Glutamatergic neuron (in vitro differentiated cells): ENCODE measurements around the gene SYNM. TPM values are rescaled to one million over a fixed set of nuclear protein-coding genes. Genes with fewer than 3 reads are reported as not detected.

ENCODE experiments used
- DNase-seq: peaks from one replicate; pipeline ENCODE4 v3.0.0; 2022
- H3K27ac Mint-ChIP-seq: one replicate; pipeline ENCODE4 v1.8.0; 2020; ENCODE audit warnings: mild to moderate bottlenecking, mixed read lengths, inconsistent platforms; ENCODE audit not compliant: unreplicated experiment
- H3K27me3 Mint-ChIP-seq: one replicate; pipeline ENCODE4 v1.8.0; 2020; ENCODE audit warnings: mild to moderate bottlenecking, moderate library complexity, mixed read lengths, inconsistent platforms; ENCODE audit not compliant: unreplicated experiment
- H3K36me3 Mint-ChIP-seq: one replicate; pipeline ENCODE4 v1.8.0; 2020; ENCODE audit warnings: mild to moderate bottlenecking, mixed read lengths, inconsistent platforms; ENCODE audit not compliant: unreplicated experiment
- H3K4me1 Mint-ChIP-seq: one replicate; pipeline ENCODE4 v1.8.0; 2020; ENCODE audit warnings: mild to moderate bottlenecking, low read depth, mixed read lengths, inconsistent platforms; ENCODE audit not compliant: unreplicated experiment
- H3K4me3 Mint-ChIP-seq: one replicate; pipeline ENCODE4 v1.8.0; 2020; ENCODE audit warnings: mild to moderate bottlenecking, mixed read lengths, inconsistent platforms; ENCODE audit not compliant: unreplicated experiment
- H3K9me3 Mint-ChIP-seq: one replicate; pipeline ENCODE4 v1.8.0; 2020; ENCODE audit warnings: mild to moderate bottlenecking, moderate library complexity, mixed read lengths, inconsistent platforms; ENCODE audit not compliant: unreplicated experiment
- total RNA-seq: library from RNA; stranded (reverse); fragmentation: NEBNext Ultra II Directional; extraction: Animal tissue kit (Norgen Biotek cat#: 25700); gene quantifications from one replicate; pipeline ENCODE4 v1.2.1, GENCODE V29; 2021; ENCODE audit not compliant: unreplicated experiment
- TF ChIP-seq, protein P1 (sequence below): fragments of 200-600 bp; sonication (generic); IDR thresholded peaks from one replicate; pipeline ENCODE4 v1.5.0; 2021; ENCODE audit not compliant: partially characterized antibody, unreplicated experiment

SYNM gene
- total RNA-seq, 1 donor from 2014 or later = 4.8 TPM

DNA sequence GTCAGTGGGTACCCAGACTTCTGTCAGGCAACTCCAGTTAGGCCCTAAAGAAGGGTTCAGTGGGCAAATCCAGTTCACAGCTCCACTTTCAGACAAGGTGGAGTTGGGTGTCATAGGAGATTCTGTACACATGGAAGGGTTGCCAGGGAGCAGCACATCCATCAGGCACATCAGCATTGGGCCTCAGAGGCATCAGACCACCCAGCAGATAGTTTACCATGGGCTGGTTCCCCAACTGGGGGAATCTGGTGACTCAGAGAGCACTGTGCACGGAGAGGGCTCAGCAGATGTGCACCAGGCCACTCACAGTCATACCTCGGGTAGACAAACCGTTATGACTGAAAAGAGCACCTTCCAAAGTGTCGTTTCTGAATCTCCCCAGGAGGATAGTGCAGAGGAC is 27.2 kb downstream of the SYNM start:
- DNase-seq = no peak
- no peak overlapping the region for H3K27ac Mint-ChIP-seq
- peaks cover 15% of the 10 kb centered on the region for H3K36me3 Mint-ChIP-seq
- H3K9me3 Mint-ChIP-seq = peaks cover 9% of the 10 kb centered on the region
- peaks cover 8% of the 10 kb centered on the region for H3K27me3 Mint-ChIP-seq
- H3K4me1 Mint-ChIP-seq = peaks cover 16% of the 10 kb centered on the region
- TF ChIP-seq, protein P1, sequence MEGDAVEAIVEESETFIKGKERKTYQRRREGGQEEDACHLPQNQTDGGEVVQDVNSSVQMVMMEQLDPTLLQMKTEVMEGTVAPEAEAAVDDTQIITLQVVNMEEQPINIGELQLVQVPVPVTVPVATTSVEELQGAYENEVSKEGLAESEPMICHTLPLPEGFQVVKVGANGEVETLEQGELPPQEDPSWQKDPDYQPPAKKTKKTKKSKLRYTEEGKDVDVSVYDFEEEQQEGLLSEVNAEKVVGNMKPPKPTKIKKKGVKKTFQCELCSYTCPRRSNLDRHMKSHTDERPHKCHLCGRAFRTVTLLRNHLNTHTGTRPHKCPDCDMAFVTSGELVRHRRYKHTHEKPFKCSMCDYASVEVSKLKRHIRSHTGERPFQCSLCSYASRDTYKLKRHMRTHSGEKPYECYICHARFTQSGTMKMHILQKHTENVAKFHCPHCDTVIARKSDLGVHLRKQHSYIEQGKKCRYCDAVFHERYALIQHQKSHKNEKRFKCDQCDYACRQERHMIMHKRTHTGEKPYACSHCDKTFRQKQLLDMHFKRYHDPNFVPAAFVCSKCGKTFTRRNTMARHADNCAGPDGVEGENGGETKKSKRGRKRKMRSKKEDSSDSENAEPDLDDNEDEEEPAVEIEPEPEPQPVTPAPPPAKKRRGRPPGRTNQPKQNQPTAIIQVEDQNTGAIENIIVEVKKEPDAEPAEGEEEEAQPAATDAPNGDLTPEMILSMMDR = no peak
- no peak overlapping the region for H3K4me3 Mint-ChIP-seq

DNA sequence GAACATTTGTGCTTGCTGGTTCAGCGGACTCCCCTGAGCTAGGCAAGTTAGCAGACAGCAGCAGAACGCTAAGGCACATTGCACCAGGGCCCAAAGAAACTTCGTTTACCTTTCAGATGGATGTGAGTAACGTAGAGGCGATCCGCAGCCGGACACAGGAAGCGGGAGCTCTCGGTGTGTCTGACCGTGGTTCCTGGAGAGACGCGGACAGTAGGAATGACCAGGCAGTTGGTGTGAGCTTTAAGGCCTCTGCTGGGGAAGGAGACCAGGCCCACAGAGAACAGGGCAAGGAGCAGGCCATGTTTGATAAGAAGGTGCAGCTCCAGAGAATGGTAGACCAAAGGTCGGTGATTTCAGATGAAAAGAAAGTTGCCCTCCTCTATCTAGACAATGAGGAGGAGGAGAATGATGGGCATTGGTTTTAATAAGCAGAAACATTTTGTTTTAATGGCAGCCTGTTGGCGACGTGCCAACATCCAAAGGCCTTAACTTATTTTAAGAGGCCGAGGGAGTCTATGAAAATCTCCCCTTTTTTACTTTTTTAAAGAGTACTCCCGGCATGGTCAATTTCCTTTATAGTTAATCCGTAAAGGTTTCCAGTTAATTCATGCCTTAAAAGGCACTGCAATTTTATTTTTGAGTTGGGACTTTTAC is 27.9 kb downstream of the SYNM start:
- no peak for DNase-seq
- Mint-ChIP-seq H3K27me3 (peaks cover 8% of the 10 kb centered on the region), H3K4me3 (no peak overlapping the region), H3K9me3 (peaks cover 8% of the 10 kb centered on the region), H3K27ac (no peak overlapping the region), H3K4me1 (peaks cover 16% of the 10 kb centered on the region), H3K36me3 (peaks cover 15% of the 10 kb centered on the region)
- TF ChIP-seq, protein P1 = no peak

DNA sequence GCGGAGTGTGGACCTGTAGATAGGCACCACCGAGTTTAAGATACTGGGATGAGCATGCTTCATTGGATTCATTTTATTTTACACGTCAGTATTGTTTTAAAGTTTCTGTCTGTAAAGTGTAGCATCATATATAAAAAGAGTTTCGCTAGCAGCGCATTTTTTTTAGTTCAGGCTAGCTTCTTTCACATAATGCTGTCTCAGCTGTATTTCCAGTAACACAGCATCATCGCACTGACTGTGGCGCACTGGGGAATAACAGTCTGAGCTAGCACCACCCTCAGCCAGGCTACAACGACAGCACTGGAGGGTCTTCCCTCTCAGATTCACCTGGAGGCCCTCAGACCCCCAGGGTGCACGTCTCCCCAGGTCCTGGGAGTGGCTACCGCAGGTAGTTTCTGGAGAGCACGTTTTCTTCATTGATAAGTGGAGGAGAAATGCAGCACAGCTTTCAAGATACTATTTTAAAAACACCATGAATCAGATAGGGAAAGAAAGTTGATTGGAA is 29.5 kb downstream of the SYNM start:
- peaks cover 8% of the 10 kb centered on the region for H3K27me3 Mint-ChIP-seq
- H3K4me3 Mint-ChIP-seq = no peak overlapping the region
- H3K36me3 Mint-ChIP-seq = peaks cover 15% of the 10 kb centered on the region
- no peak overlapping the region for H3K27ac Mint-ChIP-seq
- peaks cover 8% of the 10 kb centered on the region for H3K9me3 Mint-ChIP-seq
- peaks cover 16% of the 10 kb centered on the region for H3K4me1 Mint-ChIP-seq
- no peak for DNase-seq
- TF ChIP-seq, protein P1 = no peak

DNA sequence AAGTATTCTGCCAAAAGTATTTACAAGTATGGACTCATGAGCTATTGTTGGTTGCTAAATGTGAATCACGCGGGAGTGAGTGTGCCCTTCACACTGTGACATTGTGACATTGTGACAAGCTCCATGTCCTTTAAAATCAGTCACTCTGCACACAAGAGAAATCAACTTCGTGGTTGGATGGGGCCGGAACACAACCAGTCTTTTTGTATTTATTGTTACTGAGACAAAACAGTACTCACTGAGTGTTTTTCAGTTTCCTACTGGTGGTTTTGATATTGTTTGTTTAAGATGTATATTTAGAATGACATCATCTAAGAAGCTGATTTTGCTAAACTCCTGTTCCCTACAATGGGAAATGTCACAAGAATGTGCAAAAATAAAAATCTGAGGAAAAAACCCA is 30.3 kb downstream of the SYNM start:
- H3K36me3 Mint-ChIP-seq = peaks cover 7% of the 10 kb centered on the region
- no peak overlapping the region for H3K27ac Mint-ChIP-seq
- H3K9me3 Mint-ChIP-seq = peaks cover 4% of the 10 kb centered on the region
- no peak for DNase-seq
- H3K4me1 Mint-ChIP-seq = peaks cover 9% of the 10 kb centered on the region
- H3K4me3 Mint-ChIP-seq = no peak overlapping the region
- H3K27me3 Mint-ChIP-seq = peaks cover 6% of the 10 kb centered on the region
- TF ChIP-seq, protein P1 = no peak

DNA sequence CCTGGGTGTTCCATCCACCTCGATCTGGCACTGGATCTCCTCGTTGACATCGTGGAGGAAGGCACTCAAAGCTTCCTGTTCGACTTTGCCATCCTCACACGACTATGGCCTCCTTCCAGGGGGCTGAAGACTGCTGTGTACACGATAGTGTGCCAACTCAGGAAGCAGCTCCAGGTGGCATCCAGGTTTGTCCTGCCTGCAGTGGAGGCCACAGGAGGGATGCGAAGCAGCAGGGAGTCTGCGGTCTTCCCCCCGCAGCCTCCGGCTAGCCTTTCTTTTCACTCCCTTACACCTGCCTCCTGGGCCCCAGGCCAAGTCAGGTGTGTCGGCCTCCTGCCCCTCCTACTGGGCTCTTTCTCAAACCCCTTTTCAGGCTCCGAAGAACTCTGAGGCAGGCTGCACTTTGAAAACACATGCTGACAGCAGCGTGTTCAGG is 32.2 kb downstream of the SYNM start:
- Mint-ChIP-seq H3K9me3 (peaks cover 4% of the 10 kb centered on the region), H3K4me1 (peaks cover 6% of the 10 kb centered on the region), H3K27ac (no peak overlapping the region), H3K4me3 (no peak overlapping the region), H3K36me3 (no peaks in the 10 kb centered on the region), H3K27me3 (peaks cover 6% of the 10 kb centered on the region)
- no peak for DNase-seq
- TF ChIP-seq, protein P1 = no peak
